GM21825 (cell line): Measurements from ENCODE around the gene FAM53A.
"Not testable (repeated sequence)": the region's sequence is repeated elsewhere in the genome, so short reads cannot be mapped to it uniquely, and the experiment has no call there.

Source experiments
- ATAC-seq: cut with Tn5 transposase; IDR thresholded peaks from one replicate; pipeline ENCODE4 v1.9.1; 2021; ENCODE audit warnings: mild to moderate bottlenecking, moderate library complexity; ENCODE audit not compliant: unreplicated experiment

FAM53A gene

GRCh38 chr4:1641671-1642070 is 42.4 kb downstream of the FAM53A start:
- no peak for ATAC-seq

GRCh38 chr4:1640716-1641503 is 43.2 kb downstream of the FAM53A start:
- ATAC-seq = not testable (repeated sequence)

GRCh38 chr4:1640190-1640589 is 43.9 kb downstream of the FAM53A start:
- no peak for ATAC-seq

- ATAC-seq = no peak
Measured at GRCh38 chr4:1639299-1639868, 44.7 kb downstream of the FAM53A start.

- ATAC-seq = no peak
Measured at GRCh38 chr4:1638873-1639272, 45.2 kb downstream of the FAM53A start.

GRCh38 chr4:1638272-1638598 is 45.9 kb downstream of the FAM53A start:
- ATAC-seq = no peak

GRCh38 chr4:1637580-1638271 is 46.4 kb downstream of the FAM53A start:
- no peak for ATAC-seq

GRCh38 chr4:1636490-1637211 is 47.5 kb downstream of the FAM53A start:
- no peak for ATAC-seq

- no peak for ATAC-seq
Measured at GRCh38 chr4:1635464-1635863, 48.6 kb downstream of the FAM53A start.

- ATAC-seq = no peak
Measured at GRCh38 chr4:1633993-1634392, 50.1 kb downstream of the FAM53A start.

GRCh38 chr4:1632109-1633104 is 51.7 kb downstream of the FAM53A start:
- no peak for ATAC-seq

- ATAC-seq = no peak
Measured at GRCh38 chr4:1631136-1631535, 53.0 kb downstream of the FAM53A start.

GRCh38 chr4:1630266-1630665 is 53.8 kb downstream of the FAM53A start:
- no peak for ATAC-seq

- no peak for ATAC-seq
Measured at GRCh38 chr4:1629699-1630083, 54.4 kb downstream of the FAM53A start.

- no peak for ATAC-seq
Measured at GRCh38 chr4:1628892-1629698, 55.0 kb downstream of the FAM53A start.

GRCh38 chr4:1627417-1628313 is 56.4 kb downstream of the FAM53A start:
- ATAC-seq = no peak

GRCh38 chr4:1626941-1627340 is 57.2 kb downstream of the FAM53A start:
- no peak for ATAC-seq

- no peak for ATAC-seq
Measured at GRCh38 chr4:1626151-1626550, 58.0 kb downstream of the FAM53A start.
